Astrocyte of the spinal cord (primary cell): ENCODE data around the gene NXT1.

Experiments
- DNase-seq: peaks from one replicate; pipeline ENCODE4 v3.0.0; 2011; ENCODE audit warnings: low read depth, low spot score
- H3K4me3 ChIP-seq: 2 replicates; pipeline ENCODE4 v1.5.1; 2011; ENCODE audit warnings: low read depth, mild to moderate bottlenecking, low read length, moderate library complexity
- CTCF ChIP-seq: IDR thresholded peaks from 2 replicates; pipeline ENCODE4 v1.5.1; 2012; ENCODE audit warnings: low read depth, mild to moderate bottlenecking, low read length, inconsistent platforms
- in situ Hi-C: cut with HindIII; loops from 2 replicates; pipeline ENCODE4 v1.10.0; 2017; ENCODE audit warnings: low sequenced_read_pairs

Gene NXT1

GRCh38 chr20:23350196-23350903, at the start of gene NXT1:
TSS of gene NXT1 (plus strand) at chr20:23350791. CDS start at chr20:23354042, 3,251 bp downstream.
- TF ChIP-seq CTCF, result peak; percentile 6
- H3K4me3 ChIP-seq, result peak within 1 kb of the TSS; percentile 85
- peak; percentile 99 for DNase-seq
- in situ Hi-C loops, result no loop called here

DNA sequence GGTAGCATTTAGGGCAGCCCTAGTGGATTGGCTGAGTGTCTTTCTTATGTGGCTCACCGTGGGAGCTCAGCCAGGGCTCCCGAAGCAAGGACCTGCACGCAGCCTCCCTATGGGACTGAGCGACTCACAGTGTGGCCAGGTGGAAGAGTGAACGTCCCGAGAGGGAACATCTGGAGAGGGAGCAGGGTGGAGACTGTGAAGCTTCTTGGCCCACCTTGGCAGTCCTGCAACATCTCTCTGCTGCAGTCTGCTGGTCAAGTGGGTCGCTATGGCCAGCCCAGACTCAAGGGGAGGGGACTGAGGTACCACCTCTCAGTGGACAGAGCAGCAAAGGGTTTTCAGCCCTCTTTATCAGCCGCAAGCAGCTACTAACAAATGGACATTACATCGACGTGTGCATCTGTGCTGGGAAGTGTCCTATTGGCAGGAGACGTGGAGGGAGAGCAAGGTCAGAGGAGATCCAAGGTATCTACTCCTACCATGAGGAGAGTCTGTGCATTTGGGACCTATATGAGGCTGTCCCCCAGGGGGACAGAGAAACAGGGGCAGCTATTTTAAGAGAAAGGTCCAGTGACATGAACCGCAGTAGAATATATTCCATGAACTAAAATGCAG, 49.0 kb upstream of the NXT1 start:
- no peak for TF ChIP-seq CTCF
- no peak for DNase-seq
- in situ Hi-C loops, result no loop called here
- H3K4me3 ChIP-seq, result no peak overlapping the region

- H3K4me3 ChIP-seq, result no peak overlapping the region
- in situ Hi-C loops, result no loop called here
- no peak for DNase-seq
- TF ChIP-seq CTCF, result no peak
These were observed 48.2 kb upstream of the NXT1 start for GRCh38 chr20:23302386-23302785.

- H3K4me3 ChIP-seq, result no peak overlapping the region
- in situ Hi-C loops, result no loop called here
- no peak for DNase-seq
- TF ChIP-seq CTCF, result no peak
These were observed 47.8 kb upstream of the NXT1 start for GRCh38 chr20:23302801-23303200.

- H3K4me3 ChIP-seq, result no peak overlapping the region
- no peak for TF ChIP-seq CTCF
- no peak for DNase-seq
- in situ Hi-C loops, result no loop called here
These were observed 47.1 kb upstream of the NXT1 start for GRCh38 chr20:23303325-23304102.

- in situ Hi-C loops, result no loop called here
- no peak for DNase-seq
- TF ChIP-seq CTCF, result no peak
- H3K4me3 ChIP-seq, result no peak overlapping the region
These were observed 46.0 kb upstream of the NXT1 start for GRCh38 chr20:23304616-23305015.
